Neural progenitor cell (in vitro differentiated cells): ENCODE data around the gene SELENOS. TPM values are rescaled to one million over a fixed set of nuclear protein-coding genes. Genes with fewer than 3 reads are reported as not detected.

Experiments
- DNase-seq: peaks from one replicate; pipeline ENCODE4 v3.0.0-alpha.2; 2016; ENCODE audit warnings: low spot score
- H2AFZ ChIP-seq: fragments of 200-600 bp; sonication (generic); replicated peaks from 2 replicates; pipeline ENCODE4 v1.6.1; 2016; ENCODE audit warnings: antibody characterized with exemption
- H3F3A ChIP-seq: fragments of 200-600 bp; sonication (generic); 2 replicates; pipeline ENCODE4 v1.6.1; 2016; ENCODE audit warnings: antibody characterized with exemption, low read depth
- H3K27ac ChIP-seq: fragments of 200-600 bp; sonication (generic); 2 replicates; pipeline ENCODE4 v1.5.1; 2016; ENCODE audit warnings: mild to moderate bottlenecking
- H3K27me3 ChIP-seq: fragments of 200-600 bp; sonication (generic); 2 replicates; pipeline ENCODE4 v1.6.1; 2016; ENCODE audit warnings: mild to moderate bottlenecking, moderate library complexity
- H3K36me3 ChIP-seq: fragments of 200-600 bp; sonication (generic); 2 replicates; pipeline ENCODE4 v1.5.1; 2016
- H3K4me1 ChIP-seq: fragments of 200-600 bp; sonication (generic); 2 replicates; pipeline ENCODE4 v1.6.1; 2016; ENCODE audit warnings: mixed run types
- H3K4me2 ChIP-seq: fragments of 200-600 bp; sonication (generic); 2 replicates; pipeline ENCODE4 v1.6.1; 2016
- H3K4me3 ChIP-seq: fragments of 200-600 bp; sonication (generic); 2 replicates; pipeline ENCODE4 v1.5.1; 2016
- H3K79me2 ChIP-seq: fragments of 200-600 bp; sonication (generic); 2 replicates; pipeline ENCODE4 v1.6.1; 2016; ENCODE audit warnings: low read depth
- H3K9ac ChIP-seq: fragments of 200-600 bp; sonication (generic); 2 replicates; pipeline ENCODE4 v1.6.1; 2016
- H3K9me3 ChIP-seq: fragments of 200-600 bp; sonication (generic); 2 replicates; pipeline ENCODE4 v1.5.1; 2016; ENCODE audit warnings: low read depth
- H4K20me1 ChIP-seq: fragments of 200-600 bp; sonication (generic); 2 replicates; pipeline ENCODE4 v1.6.1; 2016; ENCODE audit warnings: low read depth
- H3K27ac Mint-ChIP-seq: 3 replicates; pipeline ENCODE4 v1.8.0; 2021; ENCODE audit warnings: mixed read lengths
- H3K27me3 Mint-ChIP-seq: 2 replicates; pipeline ENCODE4 v1.8.0; 2022; ENCODE audit warnings: low read depth, mild to moderate bottlenecking, inconsistent platforms, moderate library complexity, mixed read lengths; ENCODE audit not compliant: insufficient read depth
- H3K36me3 Mint-ChIP-seq: 3 replicates; pipeline ENCODE4 v1.8.0; 2021; ENCODE audit warnings: mixed read lengths
- H3K4me1 Mint-ChIP-seq: 3 replicates; pipeline ENCODE4 v1.8.0; 2021; ENCODE audit warnings: mixed read lengths
- H3K4me3 Mint-ChIP-seq: 3 replicates; pipeline ENCODE4 v1.8.0; 2021; ENCODE audit warnings: mild to moderate bottlenecking, moderate library complexity, mixed read lengths
- H3K9me3 Mint-ChIP-seq: 3 replicates; pipeline ENCODE4 v1.8.0; 2020; ENCODE audit warnings: mixed read lengths
- EZH2 ChIP-seq: fragments of 200-600 bp; sonication (generic); IDR thresholded peaks from 2 replicates; pipeline ENCODE4 v1.6.1; 2017; ENCODE audit warnings: antibody characterized with exemption, mild to moderate bottlenecking, moderate library complexity
- EZH2phosphoT487 ChIP-seq: fragments of 200-600 bp; sonication (generic); IDR thresholded peaks from 2 replicates; pipeline ENCODE4 v1.6.1; 2017; ENCODE audit warnings: antibody characterized with exemption
- total RNA-seq: library from RNA; depleted of rRNA; stranded (reverse); fragments of >200 nt; gene quantifications from 2 replicates; pipeline ENCODE4 v1.2.3, GENCODE V29; 2015; ENCODE audit warnings: low replicate concordance
- TF ChIP-seq, protein P1 (sequence below): fragments of 200-600 bp; sonication (generic); IDR thresholded peaks from 2 replicates; pipeline ENCODE4 v1.5.1; 2017; ENCODE audit warnings: antibody characterized with exemption, mild to moderate bottlenecking

Gene SELENOS
- total RNA-seq, 1 donor from 2014 or later, result 39.1 TPM

- H3K4me3 Mint-ChIP-seq, result no peak overlapping the region
- H2AFZ ChIP-seq, result no peak overlapping the region
- H3K27me3 Mint-ChIP-seq, result peaks cover 28% of the 10 kb centered on the region
Measured at GRCh38 chr15:101322854-101323477, 45.7 kb upstream of the SELENOS start.

GRCh38 chr15:101322016-101322695, 44.9 kb upstream of the SELENOS start:
- DNase-seq, result no peak
- no peak overlapping the region for H3K4me2 ChIP-seq
- H3K27ac Mint-ChIP-seq, result no peak overlapping the region

More at GRCh38 chr15:101322854-101323477, 45.7 kb upstream of the SELENOS start:
- no peaks in the 10 kb centered on the region for H3K36me3 ChIP-seq
- no peaks in the 10 kb centered on the region for H3K79me2 ChIP-seq
- no peak for DNase-seq
- Mint-ChIP-seq H3K36me3 (no peaks in the 10 kb centered on the region), H3K9me3 (no peaks in the 10 kb centered on the region), H3K27ac (no peak overlapping the region), H3K4me1 (no peaks in the 10 kb centered on the region)
- H3K4me2 ChIP-seq, result no peak overlapping the region
- no peaks in the 10 kb centered on the region for H4K20me1 ChIP-seq
- H3K9ac ChIP-seq, result no peak overlapping the region
- no peak overlapping the region for H3K27ac ChIP-seq
- TF ChIP-seq EZH2 (no peak), EZH2phosphoT487 (no peak)
- TF ChIP-seq, protein P1, sequence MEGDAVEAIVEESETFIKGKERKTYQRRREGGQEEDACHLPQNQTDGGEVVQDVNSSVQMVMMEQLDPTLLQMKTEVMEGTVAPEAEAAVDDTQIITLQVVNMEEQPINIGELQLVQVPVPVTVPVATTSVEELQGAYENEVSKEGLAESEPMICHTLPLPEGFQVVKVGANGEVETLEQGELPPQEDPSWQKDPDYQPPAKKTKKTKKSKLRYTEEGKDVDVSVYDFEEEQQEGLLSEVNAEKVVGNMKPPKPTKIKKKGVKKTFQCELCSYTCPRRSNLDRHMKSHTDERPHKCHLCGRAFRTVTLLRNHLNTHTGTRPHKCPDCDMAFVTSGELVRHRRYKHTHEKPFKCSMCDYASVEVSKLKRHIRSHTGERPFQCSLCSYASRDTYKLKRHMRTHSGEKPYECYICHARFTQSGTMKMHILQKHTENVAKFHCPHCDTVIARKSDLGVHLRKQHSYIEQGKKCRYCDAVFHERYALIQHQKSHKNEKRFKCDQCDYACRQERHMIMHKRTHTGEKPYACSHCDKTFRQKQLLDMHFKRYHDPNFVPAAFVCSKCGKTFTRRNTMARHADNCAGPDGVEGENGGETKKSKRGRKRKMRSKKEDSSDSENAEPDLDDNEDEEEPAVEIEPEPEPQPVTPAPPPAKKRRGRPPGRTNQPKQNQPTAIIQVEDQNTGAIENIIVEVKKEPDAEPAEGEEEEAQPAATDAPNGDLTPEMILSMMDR, result no peak
- no peak overlapping the region for H3K4me3 ChIP-seq
- H3K4me1 ChIP-seq, result no peaks in the 10 kb centered on the region
- peaks cover 14% of the 10 kb centered on the region for H3K27me3 ChIP-seq
- no peaks in the 10 kb centered on the region for H3F3A ChIP-seq
- H3K9me3 ChIP-seq, result no peaks in the 10 kb centered on the region

GRCh38 chr15:101320501-101321052, 43.3 kb upstream of the SELENOS start:
- no peak for TF ChIP-seq EZH2phosphoT487
- no peak for TF ChIP-seq EZH2
- TF ChIP-seq, protein P1, result peak; percentile 58
- Mint-ChIP-seq H3K36me3 (no peaks in the 10 kb centered on the region), H3K27ac (no peak overlapping the region), H3K27me3 (peaks cover 24% of the 10 kb centered on the region), H3K4me1 (no peaks in the 10 kb centered on the region), H3K9me3 (no peaks in the 10 kb centered on the region), H3K4me3 (no peak overlapping the region)
- Histone ChIP-seq H3F3A (no peaks in the 10 kb centered on the region), H3K9me3 (no peaks in the 10 kb centered on the region), H4K20me1 (no peaks in the 10 kb centered on the region), H3K27me3 (peaks cover 14% of the 10 kb centered on the region), H3K36me3 (no peaks in the 10 kb centered on the region), H3K4me3 (no peak overlapping the region), H3K4me1 (no peaks in the 10 kb centered on the region), H2AFZ (peak overlapping the region; percentile 23), H3K4me2 (no peak overlapping the region), H3K79me2 (no peaks in the 10 kb centered on the region), H3K9ac (no peak overlapping the region), H3K27ac (no peak overlapping the region)
- peak; percentile 71 for DNase-seq

More at GRCh38 chr15:101322016-101322695, 44.9 kb upstream of the SELENOS start:
- H3K27me3 Mint-ChIP-seq, result peaks cover 28% of the 10 kb centered on the region
- Histone ChIP-seq H2AFZ (no peak overlapping the region), H3K9ac (no peak overlapping the region), H3K9me3 (no peaks in the 10 kb centered on the region), H3F3A (no peaks in the 10 kb centered on the region), H4K20me1 (no peaks in the 10 kb centered on the region), H3K79me2 (no peaks in the 10 kb centered on the region), H3K36me3 (no peaks in the 10 kb centered on the region), H3K4me3 (no peak overlapping the region), H3K4me1 (no peaks in the 10 kb centered on the region), H3K27me3 (peaks cover 14% of the 10 kb centered on the region), H3K27ac (no peak overlapping the region)
- TF ChIP-seq EZH2phosphoT487 (no peak), EZH2 (no peak)
- TF ChIP-seq, protein P1, result no peak
- no peaks in the 10 kb centered on the region for H3K9me3 Mint-ChIP-seq
- no peaks in the 10 kb centered on the region for H3K36me3 Mint-ChIP-seq
- no peaks in the 10 kb centered on the region for H3K4me1 Mint-ChIP-seq
- no peak overlapping the region for H3K4me3 Mint-ChIP-seq
